Measurements from ENCODE around the gene AP3B1.
A peak's percentile ranks its signal among the peaks of the same experiment; 100 is the strongest.

DNA sequence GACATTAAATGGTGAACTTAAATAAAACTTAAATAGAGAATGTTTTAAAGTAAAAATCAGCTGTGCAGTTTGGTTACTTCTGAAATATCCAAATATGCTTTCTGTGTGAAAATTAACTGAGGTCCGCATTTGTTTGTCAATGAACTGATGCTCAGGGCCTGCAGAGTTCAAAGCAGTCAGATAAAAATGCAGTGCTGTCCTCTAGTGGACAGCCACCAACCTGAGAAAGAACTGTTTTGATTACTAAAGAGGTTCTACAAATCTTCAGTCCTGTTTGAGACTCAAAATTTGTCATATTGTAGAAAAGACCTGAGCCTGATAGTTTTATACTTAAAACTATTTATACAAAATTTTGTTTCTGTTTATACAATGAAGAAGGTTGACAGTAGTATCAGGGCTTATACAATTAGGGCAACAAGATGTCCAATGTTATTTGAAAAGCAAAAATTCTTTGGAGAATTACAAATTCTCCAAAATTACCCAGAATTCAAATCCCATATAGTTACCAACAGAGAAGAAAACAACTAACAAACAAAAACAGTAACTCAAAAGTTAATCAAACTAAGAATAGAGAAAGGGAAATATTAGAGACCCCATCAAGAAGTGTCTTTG is 286.0 kb downstream of the AP3B1 start:
- TF ChIP-seq, protein P1, sequence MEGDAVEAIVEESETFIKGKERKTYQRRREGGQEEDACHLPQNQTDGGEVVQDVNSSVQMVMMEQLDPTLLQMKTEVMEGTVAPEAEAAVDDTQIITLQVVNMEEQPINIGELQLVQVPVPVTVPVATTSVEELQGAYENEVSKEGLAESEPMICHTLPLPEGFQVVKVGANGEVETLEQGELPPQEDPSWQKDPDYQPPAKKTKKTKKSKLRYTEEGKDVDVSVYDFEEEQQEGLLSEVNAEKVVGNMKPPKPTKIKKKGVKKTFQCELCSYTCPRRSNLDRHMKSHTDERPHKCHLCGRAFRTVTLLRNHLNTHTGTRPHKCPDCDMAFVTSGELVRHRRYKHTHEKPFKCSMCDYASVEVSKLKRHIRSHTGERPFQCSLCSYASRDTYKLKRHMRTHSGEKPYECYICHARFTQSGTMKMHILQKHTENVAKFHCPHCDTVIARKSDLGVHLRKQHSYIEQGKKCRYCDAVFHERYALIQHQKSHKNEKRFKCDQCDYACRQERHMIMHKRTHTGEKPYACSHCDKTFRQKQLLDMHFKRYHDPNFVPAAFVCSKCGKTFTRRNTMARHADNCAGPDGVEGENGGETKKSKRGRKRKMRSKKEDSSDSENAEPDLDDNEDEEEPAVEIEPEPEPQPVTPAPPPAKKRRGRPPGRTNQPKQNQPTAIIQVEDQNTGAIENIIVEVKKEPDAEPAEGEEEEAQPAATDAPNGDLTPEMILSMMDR (IDR thresholded peaks at IDR 0.05; ENCODE audit: insufficient read depth, low read length, poor library complexity, severe bottlenecking), result peak; percentile 65
- TF ChIP-seq EZH2phosphoT487 (conservative IDR thresholded peaks at IDR 0.05; ENCODE audit: low read length), result no peak

All from SU-DHL-6 (cell line).